Erythroblast (primary cell): ENCODE measurements around the gene SLC29A3.

Experiments used
- DNase-seq, 2 experiments: peaks; one replicate each; lab custom pipeline; 2025; lab: John Stamatoyannopoulos, UW
- GATA1 ChIP-seq: IDR thresholded peaks from 2 replicates; pipeline ENCODE4 v1.6.1; 2011; ENCODE audit warnings: low read depth, mild to moderate bottlenecking, control low read depth, low read length, moderate library complexity
- POLR2A ChIP-seq: IDR thresholded peaks from 2 replicates; pipeline ENCODE4 v1.6.1; 2011; ENCODE audit warnings: mild to moderate bottlenecking, low read length

The SLC29A3 gene

GRCh38 chr10:71314028-71314693, 4.9 kb upstream of the SLC29A3 start:
- TF ChIP-seq POLR2A = no peak
- no peak for TF ChIP-seq GATA1
- DNase-seq = peak; percentile 47 to 74

- TF ChIP-seq GATA1 (no peak), POLR2A (no peak)
Observed at GRCh38 chr10:71314694-71315225, 4.3 kb upstream of the SLC29A3 start.

GRCh38 chr10:71316056-71316785, 2.8 kb upstream of the SLC29A3 start:
- TF ChIP-seq POLR2A (no peak), GATA1 (no peak)
- DNase-seq = no peak

More at GRCh38 chr10:71314694-71315225, 4.3 kb upstream of the SLC29A3 start:
- DNase-seq = no peak

- DNase-seq = no peak
- no peak for TF ChIP-seq GATA1
- no peak for TF ChIP-seq POLR2A
Observed at GRCh38 chr10:71316786-71317160, 2.3 kb upstream of the SLC29A3 start.

GRCh38 chr10:71317739-71318138, 1.3 kb upstream of the SLC29A3 start:
- TF ChIP-seq GATA1 (no peak), POLR2A (no peak)
- no peak for DNase-seq

- no peak for DNase-seq
- TF ChIP-seq POLR2A (no peak), GATA1 (no peak)
Observed at GRCh38 chr10:71319800-71320392, 837 bp downstream of the SLC29A3 start.

GRCh38 chr10:71320592-71320991, 1.5 kb downstream of the SLC29A3 start:
- no peak for TF ChIP-seq POLR2A
- TF ChIP-seq GATA1 = no peak
- no peak for DNase-seq

GRCh38 chr10:71321386-71321785, 2.3 kb downstream of the SLC29A3 start:
- TF ChIP-seq POLR2A = no peak
- TF ChIP-seq GATA1 = no peak
- DNase-seq = no peak

- peak; percentile 31 to 50 for DNase-seq
- no peak for TF ChIP-seq GATA1
- no peak for TF ChIP-seq POLR2A
Observed at GRCh38 chr10:71323407-71323806, 4.3 kb downstream of the SLC29A3 start.

- TF ChIP-seq GATA1 (no peak), POLR2A (no peak)
- no peak for DNase-seq
Observed at GRCh38 chr10:71324743-71325142, 5.7 kb downstream of the SLC29A3 start.

GRCh38 chr10:71325267-71325666, 6.2 kb downstream of the SLC29A3 start:
- no peak for DNase-seq
- no peak for TF ChIP-seq GATA1
- no peak for TF ChIP-seq POLR2A

- TF ChIP-seq POLR2A (no peak), GATA1 (no peak)
- no peak for DNase-seq
Observed at GRCh38 chr10:71326464-71326881, 7.4 kb downstream of the SLC29A3 start.

- no peak for TF ChIP-seq GATA1
- no peak for TF ChIP-seq POLR2A
- DNase-seq = no peak
Observed at GRCh38 chr10:71330789-71331404, 11.8 kb downstream of the SLC29A3 start.
